Kidney (tissue), 14 donors: ENCODE measurements around the gene H2BW1. TPM values are rescaled to one million over a fixed set of nuclear protein-coding genes. Genes with fewer than 3 reads are reported as not detected.
A peak's percentile ranks its signal among the peaks of the same experiment; 100 is the strongest.

Source experiments
- DNase-seq, 5 donors: peaks; one replicate each; pipeline ENCODE4 v3.0.0-alpha.2; 2013 to 2020
- FAIRE-seq: peaks from 2 replicates; lab custom pipeline; 2012; peaks lifted over from hg19 to GRCh38; lab: Jason Lieb, UNC
- H3K27ac ChIP-seq, 2 donors: one replicate each; pipeline ENCODE4 v1.7.0; 2013; ENCODE audit warnings: low read depth in 2 of 2, low read length in 2 of 2, inconsistent platforms in 1 of 2
- H3K27me3 ChIP-seq: one replicate; pipeline ENCODE4 v1.7.1; 2013; ENCODE audit warnings: low read length, inconsistent platforms; ENCODE audit not compliant: control insufficient read depth, insufficient read depth
- H3K36me3 ChIP-seq, 3 donors: one replicate each; pipeline versions ENCODE4 v1.7.0 to v1.7.1; 2013; ENCODE audit warnings: low read length in 3 of 3, control low read depth in 1 of 3, inconsistent platforms in 1 of 3; ENCODE audit not compliant: insufficient read depth in 3 of 3, control insufficient read depth in 2 of 3
- H3K4me1 ChIP-seq, 3 donors: one replicate each; pipeline versions ENCODE4 v1.7.0 to v1.7.1; 2013; ENCODE audit warnings: low read length in 3 of 3, inconsistent platforms in 1 of 3, low read depth in 1 of 3; ENCODE audit not compliant: control insufficient read depth in 2 of 3, insufficient read depth in 2 of 3
- H3K4me3 ChIP-seq, 3 donors: one replicate each; pipeline versions ENCODE4 v1.7.0 to v1.8.1; 2013; ENCODE audit warnings: low read length in 3 of 3, control low read depth in 1 of 3, inconsistent platforms in 1 of 3
- H3K9ac ChIP-seq, 3 donors: one replicate each; pipeline versions ENCODE4 v1.7.0 to v1.7.1; 2013; ENCODE audit warnings: low read length in 3 of 3, control low read depth in 1 of 3, inconsistent platforms in 1 of 3
- H3K9me3 ChIP-seq, 3 donors: one replicate each; pipeline versions ENCODE4 v1.7.0 to v1.7.1; 2013; ENCODE audit warnings: low read length in 3 of 3, control low read depth in 1 of 3, inconsistent platforms in 1 of 3; ENCODE audit not compliant: control insufficient read depth in 2 of 3, insufficient read depth in 1 of 3
- CTCF ChIP-seq: IDR thresholded peaks from 3 replicates; pipeline ENCODE4 v1.5.1; 2012; ENCODE audit warnings: mild to moderate bottlenecking, moderate library complexity, borderline replicate concordance; ENCODE audit not compliant: insufficient read depth; ENCODE audit errors: extremely low read depth
- intact Hi-C: fragments of 100-400 bp; cut with DNase I; formaldehyde crosslinking; loops from one replicate; pipeline ENCODE4 v1.11.1; 2022
- polyA plus RNA-seq: library from polyadenylated mRNA; stranded (reverse); fragments of 350-450 nt; fragmentation: Illumina TruSeq; extraction: RNeasy Lipid Tissue Mini Kit (QIAGEN cat#74804); gene quantifications from one replicate; pipeline ENCODE4 v1.2.3, GENCODE V29; 2014; ENCODE audit warnings: low read depth, low replicate concordance; ENCODE audit not compliant: insufficient read depth
- total RNA-seq: library from RNA; stranded (reverse); fragmentation: NEBNext Ultra II Directional; extraction: Animal tissue kit (Norgen Biotek cat#: 25700); gene quantifications from one replicate; pipeline ENCODE4 v1.2.1, GENCODE V29; 2021
- donor health status: control.
- donor health status: control.
- donor health status: control.
- donor health status: control.
- donor health status: control.
- donor health status: DM: yes; HTN: yes; CAD: no.
- donor health status: Normal renal cell carcinoma (clear cell type).

Gene H2BW1
- total and polyA plus RNA-seq, 2 donors from 2014 or later, result not detected

- no peak for DNase-seq
- intact Hi-C loops, result no loop called here
- Histone ChIP-seq H3K9ac (no peak overlapping the region), H3K4me3 (no peak overlapping the region), H3K36me3 (no peaks in the 10 kb centered on the region), H3K4me1 (no peaks in the 10 kb centered on the region), H3K27ac (no peak overlapping the region), H3K9me3 (no peaks in the 10 kb centered on the region), H3K27me3 (no peaks in the 10 kb centered on the region)
- TF ChIP-seq CTCF, result no peak
- FAIRE-seq, result no peak
Measured at GRCh38 chrX:104045642-104046041, 32.1 kb upstream of the H2BW1 start.

- Histone ChIP-seq H3K36me3 (no peaks in the 10 kb centered on the region), H3K9ac (no peak overlapping the region), H3K27me3 (peaks cover 2% of the 10 kb centered on the region), H3K9me3 (no peaks in the 10 kb centered on the region), H3K4me1 (no peaks in the 10 kb centered on the region), H3K4me3 (no peak overlapping the region), H3K27ac (no peak overlapping the region)
- TF ChIP-seq CTCF, result no peak
- intact Hi-C loops, result no loop called here
- FAIRE-seq (no peak), DNase-seq (no peak)
Measured at GRCh38 chrX:104041003-104041402, 27.5 kb upstream of the H2BW1 start.

- no peak within 1 kb of the TSS for H3K9ac ChIP-seq
- FAIRE-seq (no peak), DNase-seq (peak in 1 of 5 donors; percentile 57)
- TF ChIP-seq CTCF, result no peak
- H3K9me3 ChIP-seq, result no peaks in the 10 kb centered on the region
- H3K4me3 ChIP-seq, result no peak within 1 kb of the TSS
- no peaks in the 10 kb centered on the region for H3K4me1 ChIP-seq
- peaks cover 2% of the 10 kb centered on the region for H3K27me3 ChIP-seq
- no peaks in the 10 kb centered on the region for H3K36me3 ChIP-seq
- H3K27ac ChIP-seq, result no peak within 1 kb of the TSS
- intact Hi-C loops, result no loop called here
Measured at GRCh38 chrX:104039689-104040505, 26.4 kb upstream of the H2BW1 start, which contains the start of gene H2BW2. TSS of gene H2BW2 (plus strand) at chrX:104039956. CDS start at chrX:104039995, 39 bp downstream.
